GM13977 (cell line): ENCODE data around the gene ISM1.

Experiments used
- DNase-seq: peaks from one replicate; pipeline ENCODE4 v3.0.0; 2012; ENCODE audit warnings: low spot score
- CTCF ChIP-seq: IDR thresholded peaks from 2 replicates; pipeline ENCODE4 v1.5.1; 2012; ENCODE audit warnings: mild to moderate bottlenecking, control low read depth; ENCODE audit not compliant: insufficient read depth; ENCODE audit errors: extremely low read depth, missing control alignments
- in situ Hi-C: fragments of 300-500 bp; cut with MboI; formaldehyde crosslinking; loops from one replicate; pipeline ENCODE4 v1.12.0; 2022; ENCODE audit warnings: low sequenced_read_pairs, low pct_unique_long_range_greater_than_20kb, mixed read lengths, inconsistent platforms; ENCODE audit not compliant: unreplicated experiment

Gene ISM1

GRCh38 chr20:13344671-13345070, 123.6 kb downstream of the ISM1 start:
- no peak for DNase-seq
- TF ChIP-seq CTCF: no peak
- in situ Hi-C loops: no loop called here

GRCh38 chr20:13348311-13349234, 127.5 kb downstream of the ISM1 start:
- DNase-seq: no peak
- in situ Hi-C loops: no loop called here
- TF ChIP-seq CTCF: no peak

DNA sequence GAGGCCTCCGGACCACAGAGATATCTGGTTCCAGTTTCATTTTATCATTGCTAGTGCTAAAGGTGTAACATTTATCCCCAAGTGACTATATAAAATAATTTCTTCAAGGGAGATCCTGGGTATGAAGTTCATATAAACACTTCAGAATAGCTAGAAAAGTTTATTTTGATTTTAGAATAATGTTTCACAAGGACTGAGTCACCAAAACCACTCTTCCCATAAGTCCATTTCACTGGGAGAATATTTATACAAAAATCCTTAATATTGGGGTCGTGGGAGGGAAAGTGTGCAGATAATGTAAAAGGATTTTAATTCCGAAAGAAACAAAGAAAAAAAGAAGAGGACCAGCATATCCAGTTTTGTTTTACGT, 128.1 kb downstream of the ISM1 start:
- DNase-seq: no peak
- TF ChIP-seq CTCF: no peak
- in situ Hi-C loops: no loop called here
